GM18519 (cell line): Measurements from ENCODE around the gene PIPOX.

Experiments
- ATAC-seq: cut with Tn5 transposase; IDR thresholded peaks from one replicate; pipeline ENCODE4 v1.9.1; 2021; ENCODE audit warnings: mild to moderate bottlenecking, moderate library complexity; ENCODE audit not compliant: unreplicated experiment, low FRiP score

The PIPOX gene

GRCh38 chr17:29093090-29093871 is 50.3 kb downstream of the PIPOX start:
- no peak for ATAC-seq

DNA sequence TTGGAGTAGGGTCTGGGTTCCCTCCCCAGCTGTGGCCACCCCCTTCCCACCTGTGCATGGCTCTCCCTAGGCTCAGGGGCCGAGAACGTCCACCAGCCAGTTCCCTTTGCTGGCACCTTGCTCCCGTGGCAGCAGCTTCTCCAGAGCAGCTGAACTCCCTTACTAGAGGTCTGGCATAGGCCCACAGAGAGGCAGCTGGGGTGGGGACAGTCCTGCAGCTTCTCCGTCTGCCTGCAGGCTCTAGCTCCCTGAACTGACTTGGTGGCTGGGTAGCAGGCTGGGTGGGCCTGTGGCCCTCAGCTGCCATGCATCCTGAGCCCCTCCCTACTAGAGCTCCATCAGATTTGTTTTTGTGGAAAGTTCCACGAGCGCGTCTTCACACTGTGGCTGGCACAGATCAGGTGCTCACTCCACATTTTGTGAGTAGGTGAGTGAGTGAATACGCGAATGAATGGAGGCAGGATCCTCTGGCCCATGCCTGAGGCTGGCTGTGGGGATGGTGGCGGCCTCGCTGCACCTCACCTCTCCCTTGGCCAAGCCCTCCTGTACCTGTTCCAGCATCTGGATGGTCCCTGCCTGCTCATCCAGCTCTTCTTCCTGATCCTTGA is 51.3 kb downstream of the PIPOX start:
- no peak for ATAC-seq

DNA sequence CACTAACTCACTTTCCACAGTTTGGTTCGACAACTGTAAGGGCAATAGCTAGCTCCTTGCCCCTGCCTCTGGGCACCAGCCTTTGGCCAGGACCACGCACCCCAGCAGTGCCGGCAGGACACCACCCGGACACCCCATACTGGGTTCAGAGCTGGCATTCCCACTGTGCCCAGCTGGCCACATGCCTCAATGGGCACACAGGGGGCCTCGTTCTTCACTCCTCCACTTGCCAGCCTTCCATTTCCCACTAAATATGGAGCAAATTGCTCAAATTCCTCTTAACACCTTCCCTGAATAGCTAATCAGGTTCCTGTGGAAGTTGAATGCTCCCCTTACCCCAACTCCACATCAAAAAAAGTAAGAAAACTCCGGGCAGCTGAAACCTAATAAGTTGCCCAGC is 52.5 kb downstream of the PIPOX start:
- ATAC-seq: no peak

DNA sequence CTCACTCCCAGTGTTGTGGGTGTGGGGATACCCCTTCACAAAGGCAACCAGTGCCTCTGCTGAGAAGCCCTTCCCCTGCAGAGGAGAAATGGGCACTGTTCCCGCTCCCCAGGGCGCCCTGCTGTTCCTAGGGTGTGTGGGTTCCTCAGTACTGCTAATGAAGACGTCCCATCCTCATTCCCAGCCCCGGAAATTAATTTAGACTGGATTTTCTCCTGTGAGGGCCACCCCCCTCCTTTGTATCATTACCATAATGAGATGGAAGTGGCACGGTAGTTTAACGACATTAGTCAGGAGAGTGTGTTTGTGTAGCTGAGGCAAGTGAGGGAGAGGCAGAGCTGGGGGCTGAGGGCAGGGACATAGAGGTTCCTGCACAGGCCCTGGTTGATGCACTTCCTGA is 53.2 kb downstream of the PIPOX start:
- no peak for ATAC-seq

DNA sequence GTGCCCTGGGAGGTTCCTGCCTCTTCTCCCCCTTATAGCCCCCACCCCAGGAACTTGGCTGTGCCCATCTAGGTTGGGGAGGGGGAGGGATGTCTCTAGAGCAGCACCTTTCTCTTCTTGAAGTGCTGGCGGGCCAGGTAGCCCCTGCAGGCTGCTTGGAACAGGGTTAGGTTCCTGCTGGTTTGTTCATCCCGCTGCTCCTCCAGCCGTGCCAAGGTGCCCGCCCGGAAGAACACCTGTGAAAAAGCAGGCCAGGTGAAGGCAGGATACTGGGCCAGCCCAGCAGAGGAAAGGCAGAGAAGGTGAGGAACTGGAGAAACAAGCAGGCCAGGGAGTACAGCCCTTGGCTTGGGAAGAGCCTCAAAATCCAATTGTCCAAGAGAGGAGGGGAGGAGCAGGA is 56.6 kb downstream of the PIPOX start:
- no peak for ATAC-seq

GRCh38 chr17:29100296-29100695 is 57.4 kb downstream of the PIPOX start:
- ATAC-seq: no peak

- no peak for ATAC-seq
Observed at GRCh38 chr17:29102046-29102445, 59.1 kb downstream of the PIPOX start.

- ATAC-seq: no peak
Observed at GRCh38 chr17:29102741-29103181, 59.8 kb downstream of the PIPOX start.

GRCh38 chr17:29103341-29103740 is 60.4 kb downstream of the PIPOX start:
- no peak for ATAC-seq
